ENCODE data around the gene DNM1. TPM values are rescaled to one million over a fixed set of nuclear protein-coding genes. Genes with fewer than 3 reads are reported as not detected.
"Not testable (repeated sequence)": the region's sequence is repeated elsewhere in the genome, so short reads cannot be mapped to it uniquely, and the experiment has no call there.

The DNM1 gene
- total and polyA plus RNA-seq, 4 donors, result 1.2 to 23.7 (median 6.1) TPM

- 98 to 99% methylated on average over 11 of the region's 11 CpGs for WGBS, 2 donors
- no peak for TF ChIP-seq CTCF (IDR thresholded peaks at IDR 0.05; ENCODE audit: control extremely low read depth, extremely low read depth)
Observed at GRCh38 chr9:128178806-128179431, 24.3 kb upstream of the DNM1 start.

GRCh38 chr9:128180001-128180400 is 23.2 kb upstream of the DNM1 start:
- Histone ChIP-seq H3K9me3 (ENCODE audit: control insufficient read depth in 4 of 4, insufficient read depth in 3 of 4, low read length in 3 of 4) (peaks cover 0 to 6% (median 0%) of the 10 kb centered on the region in 4 donors), H3K4me1 (ENCODE audit: control insufficient read depth in 5 of 5, insufficient read depth in 5 of 5, low read length in 5 of 5) (no peaks in the 10 kb centered on the region), H3K27me3 (ENCODE audit: control insufficient read depth in 3 of 3, insufficient read depth in 3 of 3, low read length in 2 of 3) (no peaks in the 10 kb centered on the region), H3K27ac (ENCODE audit: low read depth in 1 of 2, low read length in 1 of 2) (no peak overlapping the region), H3K4me3 (no peak overlapping the region), H3K36me3 (ENCODE audit: control insufficient read depth in 4 of 4, insufficient read depth in 4 of 4, low read length in 4 of 4) (peaks cover 32 to 60% (median 52%) of the 10 kb centered on the region in 4 donors), H3K9ac (ENCODE audit: insufficient read depth in 1 of 2, low read length in 2 of 2) (no peak overlapping the region)
- no peak for DNase-seq
- 96 to 98% methylated on average over 8 of the region's 8 CpGs for WGBS, 2 donors
- ATAC-seq (ENCODE audit: insufficient read depth, low FRiP score), result no peak
- no peak for TF ChIP-seq CTCF (IDR thresholded peaks at IDR 0.05; ENCODE audit: control extremely low read depth, extremely low read depth)

More at GRCh38 chr9:128178806-128179431, 24.3 kb upstream of the DNM1 start:
- no peak overlapping the region for H3K4me3 ChIP-seq
- DNase-seq, result no peak
- H3K9me3 ChIP-seq (ENCODE audit: control insufficient read depth in 4 of 4, insufficient read depth in 3 of 4, low read length in 3 of 4), result peaks cover 0 to 6% (median 0%) of the 10 kb centered on the region in 4 donors
- peaks cover 35 to 61% (median 52%) of the 10 kb centered on the region in 4 donors for H3K36me3 ChIP-seq (ENCODE audit: control insufficient read depth in 4 of 4, insufficient read depth in 4 of 4, low read length in 4 of 4)
- no peaks in the 10 kb centered on the region for H3K4me1 ChIP-seq (ENCODE audit: control insufficient read depth in 5 of 5, insufficient read depth in 5 of 5, low read length in 5 of 5)
- ATAC-seq (ENCODE audit: insufficient read depth, low FRiP score), result no peak
- no peak overlapping the region for H3K9ac ChIP-seq (ENCODE audit: insufficient read depth in 1 of 2, low read length in 2 of 2)
- no peak overlapping the region for H3K27ac ChIP-seq (ENCODE audit: low read depth in 1 of 2, low read length in 1 of 2)
- no peaks in the 10 kb centered on the region for H3K27me3 ChIP-seq (ENCODE audit: control insufficient read depth in 3 of 3, insufficient read depth in 3 of 3, low read length in 2 of 3)

GRCh38 chr9:128180447-128180846 is 22.7 kb upstream of the DNM1 start:
- Histone ChIP-seq H3K4me1 (ENCODE audit: control insufficient read depth in 5 of 5, insufficient read depth in 5 of 5, low read length in 5 of 5) (no peaks in the 10 kb centered on the region), H3K36me3 (ENCODE audit: control insufficient read depth in 4 of 4, insufficient read depth in 4 of 4, low read length in 4 of 4) (peaks cover 32 to 60% (median 52%) of the 10 kb centered on the region in 4 donors), H3K9me3 (ENCODE audit: control insufficient read depth in 4 of 4, insufficient read depth in 3 of 4, low read length in 3 of 4) (peaks cover 0 to 6% (median 0%) of the 10 kb centered on the region in 4 donors), H3K27me3 (ENCODE audit: control insufficient read depth in 3 of 3, insufficient read depth in 3 of 3, low read length in 2 of 3) (no peaks in the 10 kb centered on the region), H3K9ac (ENCODE audit: insufficient read depth in 1 of 2, low read length in 2 of 2) (no peak overlapping the region), H3K27ac (ENCODE audit: low read depth in 1 of 2, low read length in 1 of 2) (no peak overlapping the region), H3K4me3 (no peak overlapping the region)
- TF ChIP-seq CTCF (IDR thresholded peaks at IDR 0.05; ENCODE audit: control extremely low read depth, extremely low read depth), result no peak
- ATAC-seq (ENCODE audit: insufficient read depth, low FRiP score) (no peak), DNase-seq (no peak)
- WGBS, 2 donors, result 97% methylated on average over 8 of the region's 8 CpGs

- not testable (repeated sequence) for H3K27ac ChIP-seq (ENCODE audit: low read depth in 1 of 2, low read length in 1 of 2); ATAC-seq (ENCODE audit: insufficient read depth, low FRiP score); H3K4me1 ChIP-seq (ENCODE audit: control insufficient read depth in 5 of 5, insufficient read depth in 5 of 5, low read length in 5 of 5); H3K27me3 ChIP-seq (ENCODE audit: control insufficient read depth in 3 of 3, insufficient read depth in 3 of 3, low read length in 2 of 3); H3K9me3 ChIP-seq (ENCODE audit: control insufficient read depth in 4 of 4, insufficient read depth in 3 of 4, low read length in 3 of 4); H3K4me3 ChIP-seq; H3K9ac ChIP-seq (ENCODE audit: insufficient read depth in 1 of 2, low read length in 2 of 2)
- peaks cover 25 to 56% (median 51%) of the 10 kb centered on the region in 4 donors for H3K36me3 ChIP-seq (ENCODE audit: control insufficient read depth in 4 of 4, insufficient read depth in 4 of 4, low read length in 4 of 4)
- 52 to 62% methylated on average over 11 to 12 of the region's 12 CpGs for WGBS, 2 donors
- peak; percentile 33 to 40 (median 37) for DNase-seq
Observed at GRCh38 chr9:128181480-128181879, 21.7 kb upstream of the DNM1 start.

Measured in lung (tissue), 12 donors.